IPS DF 19.7 (cell line): ENCODE data around the gene VIL1.

Experiments
- DNase-seq: peaks from one replicate; pipeline ENCODE4 v3.0.0-alpha.2; 2013; ENCODE audit warnings: low read depth, low spot score

VIL1 gene

GRCh38 chr2:218418717-218419458, at the start of gene VIL1:
VIL1 (plus strand) TSS chr2:218419123; CDS start chr2:218423779, 4,656 bp downstream.
- DNase-seq, result no peak

GRCh38 chr2:218369330-218369729, 49.6 kb upstream of the VIL1 start:
- no peak for DNase-seq

DNA sequence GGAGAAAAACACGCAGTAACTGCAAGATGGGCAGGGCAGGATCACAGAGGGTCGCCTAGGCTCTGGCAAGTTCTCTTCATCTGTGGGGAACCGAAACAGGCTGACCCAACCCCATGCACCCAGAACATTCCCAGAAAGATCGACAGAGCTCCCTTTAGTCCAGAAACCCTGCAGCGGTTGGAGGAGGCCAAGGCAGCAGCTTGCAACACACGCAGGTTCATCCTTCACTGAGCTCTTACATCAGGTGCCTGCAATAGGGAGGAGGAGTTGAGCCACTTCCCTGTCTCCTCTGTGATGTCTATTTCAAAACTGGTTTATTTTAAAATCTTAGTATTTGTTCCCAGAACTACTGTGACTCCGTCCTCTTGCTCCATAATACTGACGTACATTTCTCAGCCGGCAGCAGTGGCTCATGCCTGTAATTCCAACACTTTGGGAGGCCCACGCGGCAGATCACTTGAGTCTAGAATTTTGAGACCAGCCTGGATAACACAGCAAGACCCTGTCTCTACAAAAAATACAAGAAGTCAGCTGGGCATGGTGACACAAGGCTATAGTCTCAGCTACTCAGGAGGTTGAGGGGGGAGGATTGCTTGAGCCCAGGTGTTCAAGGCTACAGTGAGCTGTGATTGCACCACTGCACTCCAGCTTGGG, 48.4 kb upstream of the VIL1 start:
- no peak for DNase-seq

- no peak for DNase-seq
Measured at GRCh38 chr2:218371983-218372350, 47.0 kb upstream of the VIL1 start.

- DNase-seq, result no peak
Measured at GRCh38 chr2:218374795-218375194, 44.1 kb upstream of the VIL1 start.

GRCh38 chr2:218375212-218375611, 43.7 kb upstream of the VIL1 start:
- no peak for DNase-seq

DNA sequence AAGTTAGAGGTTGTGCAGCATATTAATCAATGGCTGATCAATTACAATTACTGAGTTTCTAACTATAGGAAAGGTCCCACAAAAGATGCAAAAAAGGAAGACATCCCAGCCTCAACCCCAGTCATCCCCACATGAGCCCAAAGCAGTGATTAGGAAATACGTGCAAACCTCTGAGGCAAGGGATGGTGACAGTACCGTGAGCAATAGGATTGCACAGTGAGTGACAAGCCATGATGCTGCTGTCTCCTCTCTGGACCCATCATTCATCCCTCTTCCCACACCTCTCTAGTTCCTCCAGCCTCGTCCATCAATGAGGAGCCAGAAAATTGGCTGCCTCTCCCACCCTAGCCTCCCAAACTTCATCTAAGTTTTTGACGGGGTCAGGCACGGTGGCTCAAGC, 40.9 kb upstream of the VIL1 start:
- DNase-seq, result no peak

- no peak for DNase-seq
Measured at GRCh38 chr2:218381916-218382366, 37.0 kb upstream of the VIL1 start, which contains the start of gene SLC11A1. SLC11A1 (plus strand) TSS chr2:218382273; CDS start chr2:218382369, 96 bp downstream.

DNA sequence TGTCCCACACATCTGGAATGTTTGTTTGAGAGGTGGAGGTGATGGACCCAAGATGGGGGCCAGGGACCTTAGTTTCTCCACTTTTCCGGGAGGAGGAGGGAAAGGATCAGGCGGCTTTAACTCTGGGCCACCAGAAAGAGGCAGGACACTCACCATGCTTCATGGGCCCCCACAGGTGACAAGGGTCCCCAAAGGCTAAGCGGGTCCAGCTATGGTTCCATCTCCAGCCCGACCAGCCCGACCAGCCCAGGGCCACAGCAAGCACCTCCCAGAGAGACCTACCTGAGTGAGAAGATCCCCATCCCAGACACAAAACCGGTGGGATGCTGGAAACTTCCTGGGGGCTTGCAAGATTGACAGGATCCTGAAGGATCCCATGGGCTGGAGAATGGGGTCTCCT, 36.1 kb upstream of the VIL1 start:
- no peak for DNase-seq

GRCh38 chr2:218383892-218384519, 34.9 kb upstream of the VIL1 start:
- no peak for DNase-seq

- DNase-seq, result no peak
Measured at GRCh38 chr2:218384975-218385374, 33.9 kb upstream of the VIL1 start.

DNA sequence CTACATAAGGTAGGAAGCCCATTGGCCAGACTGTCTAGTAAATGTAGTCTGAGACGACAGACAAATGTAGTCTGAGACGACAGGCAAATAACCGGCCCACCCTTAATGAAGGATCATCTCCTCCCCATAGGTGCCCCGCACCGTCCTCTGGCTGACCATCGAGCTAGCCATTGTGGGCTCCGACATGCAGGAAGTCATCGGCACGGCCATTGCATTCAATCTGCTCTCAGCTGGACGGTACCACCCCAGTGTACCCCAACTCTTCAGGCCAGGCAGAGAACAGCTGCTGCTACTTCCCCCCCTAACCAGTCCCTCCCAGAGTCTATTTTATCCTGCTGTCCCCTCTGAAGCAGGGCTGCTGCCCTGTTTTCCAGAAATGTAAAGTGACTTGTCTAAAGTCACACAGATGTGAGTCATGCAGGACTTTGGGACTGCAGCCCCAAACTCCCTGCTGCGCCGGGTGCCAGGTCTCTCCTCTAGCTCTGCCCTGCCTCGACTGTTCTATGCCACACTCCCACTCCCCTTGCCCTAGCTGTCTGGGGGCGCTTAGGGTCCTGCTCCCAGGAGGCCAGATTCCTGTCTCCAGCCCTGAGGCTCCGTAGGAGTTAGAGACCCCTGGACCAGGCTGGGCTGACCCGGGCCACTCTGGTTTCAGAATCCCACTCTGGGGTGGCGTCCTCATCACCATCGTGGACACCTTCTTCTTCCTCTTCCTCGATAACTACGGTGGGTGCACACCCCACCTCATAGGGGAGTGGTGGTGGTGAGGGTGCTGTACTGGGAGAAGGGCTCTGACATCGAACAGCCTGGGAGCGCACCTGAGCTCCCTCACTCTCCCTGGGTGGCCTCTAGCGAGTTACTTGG, 32.2 kb upstream of the VIL1 start:
- DNase-seq, result no peak

- DNase-seq, result no peak
Measured at GRCh38 chr2:218387369-218388194, 31.3 kb upstream of the VIL1 start.

DNA sequence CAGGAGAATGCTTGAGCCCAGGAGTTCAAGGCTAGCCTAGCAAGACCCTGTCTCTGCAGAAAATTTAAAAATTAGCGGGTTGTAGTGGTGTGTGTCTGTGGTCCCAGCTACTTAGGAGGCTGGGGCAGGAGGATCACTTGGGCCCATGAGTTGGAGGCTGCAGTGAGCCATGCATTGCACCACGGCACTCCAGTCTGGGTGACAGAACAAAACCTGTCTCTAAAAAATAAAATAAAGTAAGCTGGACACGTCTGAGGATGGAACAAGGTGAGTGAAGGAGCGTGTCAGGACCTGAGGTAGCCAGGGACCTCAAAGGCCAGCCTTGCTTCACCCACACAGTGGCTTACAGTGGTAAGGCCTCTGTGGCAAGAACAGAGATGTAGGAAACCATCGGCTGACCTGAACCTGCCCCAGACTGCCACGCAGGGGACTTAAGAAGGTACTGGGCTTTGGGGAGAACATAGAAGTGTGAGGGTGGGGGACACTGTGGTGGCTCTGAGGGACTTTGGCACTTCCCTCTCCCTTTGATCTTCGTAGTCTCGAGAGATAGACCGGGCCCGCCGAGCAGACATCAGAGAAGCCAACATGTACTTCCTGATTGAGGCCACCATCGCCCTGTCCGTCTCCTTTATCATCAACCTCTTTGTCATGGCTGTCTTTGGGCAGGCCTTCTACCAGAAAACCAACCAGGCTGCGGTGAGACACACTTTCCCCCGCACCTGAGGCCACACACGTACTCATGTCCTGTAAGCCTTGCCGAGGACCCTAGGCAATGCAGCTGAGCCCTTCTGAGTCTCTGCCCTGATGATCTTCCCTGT, 29.4 kb upstream of the VIL1 start:
- no peak for DNase-seq

- no peak for DNase-seq
Measured at GRCh38 chr2:218391202-218391601, 27.7 kb upstream of the VIL1 start.

- no peak for DNase-seq
Measured at GRCh38 chr2:218392459-218392858, 26.5 kb upstream of the VIL1 start.

GRCh38 chr2:218392891-218393462, 25.9 kb upstream of the VIL1 start:
- DNase-seq, result no peak

DNA sequence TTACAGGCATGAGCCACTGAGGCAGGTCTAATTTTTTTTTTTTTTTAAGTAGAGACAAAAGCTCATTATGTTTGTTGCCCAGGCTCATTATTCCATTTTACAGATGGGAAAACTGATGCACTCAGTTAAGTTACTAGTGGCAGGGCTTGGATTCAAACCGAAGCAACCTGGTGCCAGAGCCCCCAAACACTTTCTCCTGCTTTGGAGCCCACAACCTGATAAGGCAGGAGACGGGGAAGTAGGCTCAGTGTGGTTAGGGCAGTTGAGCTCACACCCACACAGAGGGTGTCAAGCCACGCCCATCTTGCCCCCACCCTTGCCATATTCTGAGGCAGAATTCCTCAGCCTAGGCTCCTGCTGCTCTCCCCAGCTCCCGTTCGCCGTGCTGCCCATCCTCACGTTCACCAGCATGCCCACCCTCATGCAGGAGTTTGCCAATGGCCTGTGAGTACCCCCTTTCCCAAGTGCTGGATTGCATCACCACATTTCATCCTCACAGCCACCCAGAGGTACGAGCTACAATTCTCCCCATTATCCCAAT, 25.1 kb upstream of the VIL1 start:
- no peak for DNase-seq

GRCh38 chr2:218394298-218395089, 24.4 kb upstream of the VIL1 start:
- no peak for DNase-seq
